Ishikawa (cell line): ENCODE data around the gene FGF14.

Experiments used
- CEBPB ChIP-seq: IDR thresholded peaks from 2 replicates; pipeline ENCODE4 v1.6.1; 2012
- CREB1 ChIP-seq: IDR thresholded peaks from 2 replicates; pipeline ENCODE4 v1.6.1; 2012; ENCODE audit warnings: low read depth
- EGR1 ChIP-seq: IDR thresholded peaks from 2 replicates; pipeline ENCODE4 v1.6.1; 2012
- EP300 ChIP-seq: IDR thresholded peaks from 2 replicates; pipeline ENCODE4 v1.6.1; 2012; ENCODE audit warnings: borderline replicate concordance
- FOXM1 ChIP-seq: IDR thresholded peaks from 2 replicates; pipeline ENCODE4 v1.6.1; 2012; ENCODE audit warnings: low read depth, borderline replicate concordance
- NFIC ChIP-seq: IDR thresholded peaks from 2 replicates; pipeline ENCODE4 v1.6.1; 2012
- RAD21 ChIP-seq: IDR thresholded peaks from 2 replicates; pipeline ENCODE4 v1.6.1; 2012; ENCODE audit warnings: low read depth
- REST ChIP-seq: IDR thresholded peaks from 2 replicates; pipeline ENCODE4 v1.6.1; 2012; ENCODE audit warnings: low read depth, mild to moderate bottlenecking
- TAF1 ChIP-seq: IDR thresholded peaks from 2 replicates; pipeline ENCODE4 v1.6.1; 2012; ENCODE audit warnings: low read depth, mild to moderate bottlenecking
- TCF12 ChIP-seq: IDR thresholded peaks from 2 replicates; pipeline ENCODE4 v1.6.1; 2012; ENCODE audit warnings: low read depth
- TEAD4 ChIP-seq: IDR thresholded peaks from 2 replicates; pipeline ENCODE4 v1.6.1; 2012
- YY1 ChIP-seq: IDR thresholded peaks from 2 replicates; pipeline ENCODE4 v1.6.1; 2012; ENCODE audit warnings: low read depth
- ZBTB7A ChIP-seq: IDR thresholded peaks from 2 replicates; pipeline ENCODE4 v1.6.1; 2012; ENCODE audit warnings: low read depth
- TF ChIP-seq, protein P1 (sequence below): IDR thresholded peaks from 2 replicates; pipeline ENCODE4 v1.6.1; 2012
- TF ChIP-seq, protein P2 (sequence below): IDR thresholded peaks from 2 replicates; pipeline ENCODE4 v1.6.1; 2012

FGF14 gene

DNA sequence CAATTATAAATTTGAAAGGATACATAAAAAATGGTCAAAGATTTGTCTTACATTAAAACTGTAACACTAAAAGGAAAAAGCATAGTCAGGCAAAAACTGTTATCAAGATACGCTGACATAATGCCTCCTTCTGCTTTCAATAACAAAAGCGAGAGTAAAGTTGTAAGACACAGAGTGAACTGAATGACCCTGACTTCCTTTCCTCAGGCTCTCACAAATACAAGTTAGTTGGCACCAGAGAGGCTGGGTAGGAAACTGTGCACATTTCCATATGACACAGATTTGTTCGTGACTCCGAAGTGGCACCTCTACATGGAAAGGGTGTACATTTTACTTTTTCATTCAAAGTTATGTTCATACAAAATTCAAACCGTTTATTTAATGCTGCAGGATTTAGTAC, 15.4 kb downstream of the FGF14 start:
- no peak for TF ChIP-seq RAD21
- TF ChIP-seq TAF1 = no peak
- TF ChIP-seq NFIC = no peak
- TF ChIP-seq EP300 = no peak
- TF ChIP-seq ZBTB7A = no peak
- TF ChIP-seq FOXM1 = no peak
- no peak for TF ChIP-seq EGR1

GRCh38 chr13:102380012-102380411, 21.8 kb downstream of the FGF14 start:
- TF ChIP-seq, protein P1, sequence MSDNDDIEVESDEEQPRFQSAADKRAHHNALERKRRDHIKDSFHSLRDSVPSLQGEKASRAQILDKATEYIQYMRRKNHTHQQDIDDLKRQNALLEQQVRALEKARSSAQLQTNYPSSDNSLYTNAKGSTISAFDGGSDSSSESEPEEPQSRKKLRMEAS = no peak
- TF ChIP-seq TEAD4 = no peak
- TF ChIP-seq, protein P2, sequence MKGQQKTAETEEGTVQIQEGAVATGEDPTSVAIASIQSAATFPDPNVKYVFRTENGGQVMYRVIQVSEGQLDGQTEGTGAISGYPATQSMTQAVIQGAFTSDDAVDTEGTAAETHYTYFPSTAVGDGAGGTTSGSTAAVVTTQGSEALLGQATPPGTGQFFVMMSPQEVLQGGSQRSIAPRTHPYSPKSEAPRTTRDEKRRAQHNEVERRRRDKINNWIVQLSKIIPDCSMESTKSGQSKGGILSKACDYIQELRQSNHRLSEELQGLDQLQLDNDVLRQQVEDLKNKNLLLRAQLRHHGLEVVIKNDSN = no peak
- TF ChIP-seq YY1 = no peak
- TF ChIP-seq EP300 = no peak
- no peak for TF ChIP-seq CREB1
- no peak for TF ChIP-seq RAD21

DNA sequence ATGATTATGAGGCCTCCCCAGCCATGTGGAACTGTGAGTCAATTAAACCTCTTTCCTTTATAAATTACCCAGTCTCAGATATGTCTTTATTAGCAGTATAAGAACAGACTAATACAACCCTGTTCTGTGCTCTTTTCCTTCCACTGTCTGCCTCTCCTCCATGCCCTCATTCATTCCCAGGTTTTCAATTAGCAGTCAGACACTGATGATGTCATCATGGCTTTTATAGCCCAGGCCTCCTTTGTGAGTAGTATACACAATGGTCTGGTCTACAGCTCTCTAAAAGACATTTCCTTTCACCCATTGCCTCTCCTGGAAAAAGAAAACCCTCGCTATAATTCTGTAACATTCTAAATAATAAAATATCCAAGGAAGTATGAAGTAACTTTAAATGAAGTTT, 25.5 kb downstream of the FGF14 start:
- TF ChIP-seq, protein P2 = no peak

GRCh38 chr13:102374726-102375125, 27.1 kb downstream of the FGF14 start:
- TF ChIP-seq EP300 = no peak
- TF ChIP-seq NFIC = no peak
- TF ChIP-seq CREB1 = no peak
- no peak for TF ChIP-seq EGR1
- no peak for TF ChIP-seq YY1
- no peak for TF ChIP-seq RAD21
- TF ChIP-seq TAF1 = no peak
- TF ChIP-seq CEBPB = no peak

GRCh38 chr13:102374233-102374632, 27.6 kb downstream of the FGF14 start:
- TF ChIP-seq, protein P2 = no peak
- TF ChIP-seq TAF1 = no peak

DNA sequence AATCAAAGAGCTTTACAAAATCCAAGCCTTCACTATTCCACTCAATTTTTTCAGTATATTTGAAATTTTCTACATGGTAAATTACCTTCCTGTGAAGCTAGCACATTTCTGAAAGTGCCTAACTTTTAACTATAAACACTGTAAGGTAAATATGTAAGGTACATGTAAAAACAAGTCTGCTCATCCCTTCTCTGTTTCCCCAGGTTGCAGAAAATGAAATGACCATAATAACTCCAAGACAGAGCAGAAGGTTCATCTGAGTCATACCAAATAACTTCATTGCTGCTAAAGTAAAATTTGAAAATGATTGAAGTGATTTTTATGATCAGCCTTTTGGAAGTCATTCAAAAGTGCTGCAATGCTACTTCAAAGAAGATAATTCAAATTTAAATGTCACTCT, 28.6 kb downstream of the FGF14 start:
- TF ChIP-seq ZBTB7A (no peak), CEBPB (no peak), YY1 (no peak), TAF1 (no peak), REST (no peak), FOXM1 (no peak), EP300 (no peak), TCF12 (no peak), TEAD4 (no peak), RAD21 (no peak), NFIC (no peak), CREB1 (no peak), EGR1 (no peak)
- TF ChIP-seq, protein P2 = no peak
- TF ChIP-seq, protein P1 = no peak

- TF ChIP-seq, protein P1 = no peak
- TF ChIP-seq EP300 = no peak
- TF ChIP-seq TCF12 = no peak
- TF ChIP-seq NFIC = no peak
- TF ChIP-seq ZBTB7A = no peak
Measured at GRCh38 chr13:102369302-102369701, 32.5 kb downstream of the FGF14 start.

DNA sequence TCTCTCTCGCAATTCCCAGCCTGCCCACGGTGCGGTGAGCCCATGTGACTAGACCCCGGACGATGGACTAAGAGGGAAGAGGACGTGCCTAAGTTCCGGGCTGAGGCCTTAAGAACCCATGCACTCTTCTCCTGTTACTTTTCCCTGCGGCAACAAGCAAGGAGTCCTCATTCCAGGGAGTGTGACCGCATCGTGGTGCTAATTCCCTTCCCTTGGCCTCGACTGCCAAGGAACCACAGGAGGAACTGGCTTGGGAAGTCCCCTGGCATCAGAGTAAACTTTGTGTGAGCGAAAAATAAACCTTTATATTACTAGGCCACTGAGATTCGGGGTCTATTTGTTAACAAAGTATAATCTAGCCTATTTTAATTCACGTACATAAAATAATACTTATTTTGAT, 34.0 kb downstream of the FGF14 start:
- TF ChIP-seq, protein P2 = no peak
- no peak for TF ChIP-seq RAD21
- no peak for TF ChIP-seq REST
- no peak for TF ChIP-seq EP300
- TF ChIP-seq ZBTB7A = no peak
- no peak for TF ChIP-seq EGR1
- no peak for TF ChIP-seq FOXM1
- TF ChIP-seq CEBPB = no peak
- TF ChIP-seq TEAD4 = no peak
- TF ChIP-seq TCF12 = no peak
- no peak for TF ChIP-seq CREB1
- no peak for TF ChIP-seq YY1
